Measurements from ENCODE around the gene MEGF8.

Gene MEGF8

DNA sequence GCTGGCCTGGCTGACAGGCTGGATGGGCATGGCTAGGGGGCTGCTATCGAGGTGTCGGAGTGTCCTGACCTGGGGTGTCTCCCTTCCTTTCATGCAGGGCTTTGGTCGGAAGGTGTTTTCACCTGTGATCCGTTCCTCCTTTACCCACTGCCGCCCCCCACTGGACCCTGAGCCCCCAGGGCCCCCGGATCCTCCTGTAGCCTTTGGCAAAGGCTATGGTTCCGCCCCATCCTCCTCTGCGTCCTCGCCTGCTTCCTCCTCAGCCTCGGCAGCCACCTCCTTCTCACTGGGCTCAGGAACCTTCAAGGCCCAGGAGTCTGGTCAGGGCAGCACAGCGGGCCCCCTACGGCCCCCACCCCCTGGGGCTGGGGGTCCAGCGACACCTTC, 35.3 kb upstream of the MEGF8 start:
- no peak for DNase-seq (ENCODE audit: low read depth)
- TF ChIP-seq, protein P1, sequence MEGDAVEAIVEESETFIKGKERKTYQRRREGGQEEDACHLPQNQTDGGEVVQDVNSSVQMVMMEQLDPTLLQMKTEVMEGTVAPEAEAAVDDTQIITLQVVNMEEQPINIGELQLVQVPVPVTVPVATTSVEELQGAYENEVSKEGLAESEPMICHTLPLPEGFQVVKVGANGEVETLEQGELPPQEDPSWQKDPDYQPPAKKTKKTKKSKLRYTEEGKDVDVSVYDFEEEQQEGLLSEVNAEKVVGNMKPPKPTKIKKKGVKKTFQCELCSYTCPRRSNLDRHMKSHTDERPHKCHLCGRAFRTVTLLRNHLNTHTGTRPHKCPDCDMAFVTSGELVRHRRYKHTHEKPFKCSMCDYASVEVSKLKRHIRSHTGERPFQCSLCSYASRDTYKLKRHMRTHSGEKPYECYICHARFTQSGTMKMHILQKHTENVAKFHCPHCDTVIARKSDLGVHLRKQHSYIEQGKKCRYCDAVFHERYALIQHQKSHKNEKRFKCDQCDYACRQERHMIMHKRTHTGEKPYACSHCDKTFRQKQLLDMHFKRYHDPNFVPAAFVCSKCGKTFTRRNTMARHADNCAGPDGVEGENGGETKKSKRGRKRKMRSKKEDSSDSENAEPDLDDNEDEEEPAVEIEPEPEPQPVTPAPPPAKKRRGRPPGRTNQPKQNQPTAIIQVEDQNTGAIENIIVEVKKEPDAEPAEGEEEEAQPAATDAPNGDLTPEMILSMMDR (IDR thresholded peaks at IDR 0.05; ENCODE audit: control insufficient read depth, insufficient read depth, low read depth, low read length, missing control alignments), result no peak

DNA sequence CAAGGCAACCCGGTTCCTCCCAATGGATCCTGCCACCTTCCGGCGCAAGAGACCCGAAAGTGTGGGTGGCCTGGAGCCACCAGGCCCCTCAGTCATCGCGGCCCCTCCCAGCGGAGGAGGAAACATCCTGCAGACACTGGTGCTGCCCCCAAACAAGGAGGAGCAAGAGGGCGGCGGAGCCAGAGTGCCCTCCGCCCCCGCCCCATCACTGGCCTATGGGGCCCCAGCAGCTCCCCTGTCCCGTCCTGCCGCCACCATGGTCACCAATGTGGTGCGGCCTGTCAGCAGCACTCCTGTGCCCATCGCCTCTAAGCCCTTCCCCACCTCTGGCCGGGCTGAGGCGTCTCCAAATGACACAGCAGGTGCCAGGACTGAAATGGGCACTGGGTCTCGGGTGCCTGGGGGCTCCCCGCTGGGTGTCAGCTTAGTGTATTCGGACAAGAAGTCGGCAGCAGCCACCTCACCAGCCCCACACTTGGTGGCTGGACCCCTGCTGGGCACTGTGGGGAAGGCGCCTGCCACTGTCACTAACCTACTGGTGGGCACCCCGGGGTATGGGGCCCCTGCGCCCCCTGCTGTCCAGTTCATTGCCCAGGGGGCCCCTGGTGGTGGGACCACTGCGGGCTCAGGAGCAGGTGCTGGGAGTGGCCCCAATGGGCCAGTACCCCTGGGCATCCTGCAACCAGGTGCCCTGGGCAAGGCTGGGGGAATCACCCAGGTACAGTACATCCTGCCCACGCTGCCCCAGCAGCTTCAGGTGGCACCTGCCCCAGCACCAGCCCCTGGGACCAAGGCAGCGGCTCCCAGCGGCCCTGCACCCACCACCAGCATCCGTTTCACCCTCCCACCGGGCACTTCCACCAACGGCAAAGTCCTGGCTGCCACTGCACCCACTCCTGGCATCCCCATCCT, 34.7 kb upstream of the MEGF8 start:
- no peak overlapping the region for H3K4me3 ChIP-seq (ENCODE audit: control insufficient read depth, low read depth, low read length)
- TF ChIP-seq, protein P1 (IDR thresholded peaks at IDR 0.05; ENCODE audit: control insufficient read depth, insufficient read depth, low read depth, low read length, missing control alignments), result peak; percentile 54
- DNase-seq (ENCODE audit: low read depth), result no peak

More for the DNA sequence above, 35.3 kb upstream of the MEGF8 start:
- no peak overlapping the region for H3K4me3 ChIP-seq (ENCODE audit: control insufficient read depth, low read depth, low read length)

DNA sequence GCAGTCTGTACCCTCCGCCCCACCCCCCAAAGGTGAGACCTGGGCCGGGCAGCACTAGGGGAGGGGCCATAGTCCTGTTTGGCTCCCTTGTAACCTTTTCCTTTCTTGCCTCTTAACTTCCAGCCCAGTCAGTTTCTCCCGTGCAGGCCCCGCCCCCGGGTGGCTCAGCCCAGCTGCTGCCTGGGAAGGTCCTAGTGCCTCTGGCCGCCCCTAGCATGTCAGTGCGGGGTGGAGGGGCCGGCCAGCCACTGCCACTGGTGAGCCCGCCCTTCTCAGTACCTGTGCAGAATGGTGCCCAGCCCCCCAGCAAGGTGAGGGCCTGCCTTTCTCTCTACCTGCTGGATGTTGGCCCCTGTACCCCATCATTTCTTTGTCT, 34.0 kb upstream of the MEGF8 start:
- TF ChIP-seq, protein P1 (IDR thresholded peaks at IDR 0.05; ENCODE audit: control insufficient read depth, insufficient read depth, low read depth, low read length, missing control alignments), result no peak
- no peak for DNase-seq (ENCODE audit: low read depth)
- H3K4me3 ChIP-seq (ENCODE audit: control insufficient read depth, low read depth, low read length), result no peak overlapping the region

DNA sequence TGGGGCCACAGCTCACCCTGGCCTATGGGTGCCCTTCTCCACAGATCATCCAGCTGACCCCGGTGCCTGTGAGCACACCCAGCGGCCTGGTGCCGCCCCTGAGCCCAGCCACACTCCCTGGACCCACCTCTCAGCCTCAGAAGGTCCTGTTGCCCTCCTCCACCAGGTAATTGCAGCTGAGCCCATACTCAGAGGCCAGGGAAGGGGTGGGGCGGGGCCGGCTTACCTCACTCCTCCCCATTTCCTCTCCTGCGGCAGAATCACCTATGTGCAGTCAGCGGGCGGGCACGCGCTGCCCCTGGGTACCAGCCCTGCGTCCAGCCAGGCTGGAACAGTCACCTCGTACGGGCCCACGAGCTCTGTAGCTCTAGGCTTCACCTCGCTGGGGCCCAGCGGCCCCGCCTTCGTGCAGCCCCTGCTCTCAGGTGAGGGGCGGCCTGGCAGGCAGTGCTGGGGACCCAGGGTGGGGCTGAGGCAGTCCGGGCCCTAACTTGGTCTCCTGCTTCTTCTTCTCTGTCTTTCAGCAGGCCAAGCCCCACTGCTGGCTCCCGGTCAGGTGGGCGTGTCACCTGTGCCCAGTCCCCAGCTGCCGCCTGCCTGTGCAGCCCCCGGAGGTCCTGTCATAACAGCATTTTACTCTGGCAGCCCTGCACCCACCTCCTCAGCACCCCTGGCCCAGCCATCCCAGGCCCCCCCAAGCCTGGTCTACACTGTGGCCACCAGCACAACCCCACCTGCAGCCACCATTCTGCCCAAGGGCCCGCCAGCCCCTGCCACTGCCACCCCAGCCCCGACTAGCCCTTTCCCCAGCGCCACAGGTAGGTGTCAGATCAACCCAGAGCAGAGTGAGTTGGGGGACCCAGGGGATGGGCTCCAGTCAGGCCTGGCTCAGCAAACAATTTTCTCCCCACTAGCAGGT, 33.1 kb upstream of the MEGF8 start:
- TF ChIP-seq, protein P1 (IDR thresholded peaks at IDR 0.05; ENCODE audit: control insufficient read depth, insufficient read depth, low read depth, low read length, missing control alignments), result no peak
- no peak for DNase-seq (ENCODE audit: low read depth)
- H3K4me3 ChIP-seq (ENCODE audit: control insufficient read depth, low read depth, low read length), result no peak overlapping the region

DNA sequence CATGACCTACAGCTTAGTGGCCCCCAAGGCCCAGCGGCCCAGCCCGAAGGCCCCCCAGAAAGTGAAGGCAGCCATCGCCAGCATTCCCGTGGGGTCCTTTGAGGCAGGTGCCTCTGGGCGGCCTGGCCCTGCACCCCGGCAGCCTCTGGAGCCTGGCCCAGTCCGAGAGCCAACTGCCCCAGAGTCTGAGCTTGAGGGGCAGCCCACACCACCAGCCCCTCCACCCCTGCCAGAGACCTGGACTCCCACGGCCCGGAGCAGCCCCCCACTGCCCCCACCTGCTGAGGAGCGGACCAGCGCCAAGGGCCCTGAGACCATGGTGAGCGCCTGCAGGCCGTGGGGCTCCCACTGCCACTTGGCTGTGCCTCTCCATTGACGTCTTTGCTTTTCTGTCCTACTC, 32.5 kb upstream of the MEGF8 start:
- H3K4me3 ChIP-seq (ENCODE audit: control insufficient read depth, low read depth, low read length), result no peak overlapping the region
- TF ChIP-seq, protein P1 (IDR thresholded peaks at IDR 0.05; ENCODE audit: control insufficient read depth, insufficient read depth, low read depth, low read length, missing control alignments), result no peak
- DNase-seq (ENCODE audit: low read depth), result no peak

DNA sequence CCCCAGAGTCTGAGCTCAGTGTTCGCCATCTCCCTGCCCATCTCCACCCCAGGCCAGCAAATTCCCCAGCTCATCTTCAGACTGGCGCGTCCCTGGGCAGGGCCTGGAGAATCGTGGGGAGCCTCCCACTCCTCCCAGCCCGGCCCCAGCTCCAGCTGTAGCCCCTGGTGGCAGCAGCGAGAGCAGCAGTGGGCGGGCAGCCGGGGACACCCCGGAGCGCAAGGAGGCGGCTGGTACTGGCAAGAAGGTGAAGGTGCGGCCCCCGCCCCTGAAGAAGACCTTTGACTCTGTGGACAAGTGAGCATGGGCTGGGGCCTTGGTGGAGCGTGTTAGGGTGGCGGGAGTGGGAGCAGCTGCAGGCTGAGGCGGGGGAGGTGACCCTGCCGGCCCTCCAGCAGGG, 31.9 kb upstream of the MEGF8 start:
- TF ChIP-seq, protein P1 (IDR thresholded peaks at IDR 0.05; ENCODE audit: control insufficient read depth, insufficient read depth, low read depth, low read length, missing control alignments), result peak; percentile 8
- DNase-seq (ENCODE audit: low read depth), result no peak
- no peak overlapping the region for H3K4me3 ChIP-seq (ENCODE audit: control insufficient read depth, low read depth, low read length)
